Measurements from ENCODE around the gene MARF1.

GRCh38 chr16:15586716-15587115, 56.2 kb downstream of the MARF1 start:
- no peak for TF ChIP-seq CTCF (IDR thresholded peaks at IDR 0.05)
- no peak for TF ChIP-seq POLR2A (IDR thresholded peaks at IDR 0.05)

Data from esophagus squamous epithelium (tissue), 4 donors.